ENCODE data around the gene RAB5B. TPM values are rescaled to one million over a fixed set of nuclear protein-coding genes. Genes with fewer than 3 reads are reported as not detected.
"Not testable (repeated sequence)": the region's sequence is repeated elsewhere in the genome, so short reads cannot be mapped to it uniquely, and the experiment has no call there.

Gene RAB5B
- total and polyA plus RNA-seq, 2 experiments from 2014 or later, result 87.9 to 154 TPM

DNA sequence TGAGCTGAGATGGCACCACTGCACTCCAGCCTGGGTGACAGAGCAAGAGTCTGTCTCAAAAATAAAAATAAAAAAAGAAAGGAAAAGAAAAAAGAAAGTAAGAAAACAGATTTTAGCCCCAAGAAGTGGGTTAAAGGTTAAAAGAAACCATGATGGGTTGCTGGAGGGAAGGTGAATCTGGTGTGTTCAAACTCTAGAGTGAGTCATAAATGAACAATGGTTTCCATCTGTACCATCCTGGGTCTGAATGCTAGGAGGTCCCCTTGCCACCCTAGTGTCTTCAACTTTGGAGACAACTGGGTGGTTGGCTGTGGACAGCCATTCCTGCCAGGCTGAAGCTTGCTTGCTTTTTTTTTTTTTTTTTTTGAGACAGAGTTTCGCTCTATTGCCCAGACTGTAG lies 66.3 kb downstream of the RAB5B start:
- no peak for DNase-seq (ENCODE audit: low read depth in 1 of 2, low spot score in 1 of 2)
- TF ChIP-seq, protein P1, sequence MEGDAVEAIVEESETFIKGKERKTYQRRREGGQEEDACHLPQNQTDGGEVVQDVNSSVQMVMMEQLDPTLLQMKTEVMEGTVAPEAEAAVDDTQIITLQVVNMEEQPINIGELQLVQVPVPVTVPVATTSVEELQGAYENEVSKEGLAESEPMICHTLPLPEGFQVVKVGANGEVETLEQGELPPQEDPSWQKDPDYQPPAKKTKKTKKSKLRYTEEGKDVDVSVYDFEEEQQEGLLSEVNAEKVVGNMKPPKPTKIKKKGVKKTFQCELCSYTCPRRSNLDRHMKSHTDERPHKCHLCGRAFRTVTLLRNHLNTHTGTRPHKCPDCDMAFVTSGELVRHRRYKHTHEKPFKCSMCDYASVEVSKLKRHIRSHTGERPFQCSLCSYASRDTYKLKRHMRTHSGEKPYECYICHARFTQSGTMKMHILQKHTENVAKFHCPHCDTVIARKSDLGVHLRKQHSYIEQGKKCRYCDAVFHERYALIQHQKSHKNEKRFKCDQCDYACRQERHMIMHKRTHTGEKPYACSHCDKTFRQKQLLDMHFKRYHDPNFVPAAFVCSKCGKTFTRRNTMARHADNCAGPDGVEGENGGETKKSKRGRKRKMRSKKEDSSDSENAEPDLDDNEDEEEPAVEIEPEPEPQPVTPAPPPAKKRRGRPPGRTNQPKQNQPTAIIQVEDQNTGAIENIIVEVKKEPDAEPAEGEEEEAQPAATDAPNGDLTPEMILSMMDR (IDR thresholded peaks at IDR 0.05; ENCODE audit: low read depth, low read length), result no peak
- peak overlapping the region; percentile 71 for H3K27ac ChIP-seq
- H3K36me3 ChIP-seq, result peaks cover 40% of the 10 kb centered on the region
- peaks cover 13% of the 10 kb centered on the region for H3K4me1 ChIP-seq (ENCODE audit: low read depth)
- H3K27me3 ChIP-seq, result no peaks in the 10 kb centered on the region
- no peaks in the 10 kb centered on the region for H3K9me3 ChIP-seq (ENCODE audit: low read depth)
- H3K4me3 ChIP-seq, result no peak overlapping the region

DNA sequence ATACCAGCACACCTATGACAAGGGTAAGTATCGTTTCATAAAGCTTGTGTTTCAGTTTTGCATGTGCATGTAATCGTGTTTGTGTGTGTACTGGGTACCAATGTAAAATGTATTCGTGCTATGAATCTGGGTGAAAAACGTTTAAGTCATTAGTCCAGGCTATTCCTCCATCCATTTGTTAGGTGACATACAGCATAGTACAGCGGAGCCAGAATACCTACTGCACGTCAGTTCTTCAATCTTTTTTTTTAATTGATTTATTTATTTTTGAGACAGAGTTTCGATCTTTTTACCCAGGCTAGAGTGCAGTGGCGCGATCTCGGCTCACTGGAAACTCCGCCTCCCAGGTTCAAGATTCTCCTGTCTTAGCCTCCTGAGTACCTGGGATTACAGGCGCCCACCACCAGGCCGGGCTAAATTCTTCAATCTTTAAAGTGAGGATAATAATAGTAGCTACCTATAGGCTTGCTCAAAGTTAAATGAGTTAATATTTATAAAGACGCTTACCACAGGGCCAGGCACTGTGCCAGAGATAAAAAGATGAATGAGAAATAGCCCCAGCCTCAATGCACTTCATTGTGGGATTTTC lies 67.2 kb downstream of the RAB5B start:
- Histone ChIP-seq H3K4me3 (peak overlapping the region; percentile 10), H3K27ac (peak overlapping the region; percentile 71), H3K36me3 (peaks cover 38% of the 10 kb centered on the region), H3K27me3 (no peaks in the 10 kb centered on the region), H3K9me3 (ENCODE audit: low read depth) (no peaks in the 10 kb centered on the region), H3K4me1 (ENCODE audit: low read depth) (peaks cover 13% of the 10 kb centered on the region)
- TF ChIP-seq, protein P1 (IDR thresholded peaks at IDR 0.05; ENCODE audit: low read depth, low read length), result no peak
- DNase-seq (ENCODE audit: low read depth in 1 of 2, low spot score in 1 of 2), result no peak

DNA sequence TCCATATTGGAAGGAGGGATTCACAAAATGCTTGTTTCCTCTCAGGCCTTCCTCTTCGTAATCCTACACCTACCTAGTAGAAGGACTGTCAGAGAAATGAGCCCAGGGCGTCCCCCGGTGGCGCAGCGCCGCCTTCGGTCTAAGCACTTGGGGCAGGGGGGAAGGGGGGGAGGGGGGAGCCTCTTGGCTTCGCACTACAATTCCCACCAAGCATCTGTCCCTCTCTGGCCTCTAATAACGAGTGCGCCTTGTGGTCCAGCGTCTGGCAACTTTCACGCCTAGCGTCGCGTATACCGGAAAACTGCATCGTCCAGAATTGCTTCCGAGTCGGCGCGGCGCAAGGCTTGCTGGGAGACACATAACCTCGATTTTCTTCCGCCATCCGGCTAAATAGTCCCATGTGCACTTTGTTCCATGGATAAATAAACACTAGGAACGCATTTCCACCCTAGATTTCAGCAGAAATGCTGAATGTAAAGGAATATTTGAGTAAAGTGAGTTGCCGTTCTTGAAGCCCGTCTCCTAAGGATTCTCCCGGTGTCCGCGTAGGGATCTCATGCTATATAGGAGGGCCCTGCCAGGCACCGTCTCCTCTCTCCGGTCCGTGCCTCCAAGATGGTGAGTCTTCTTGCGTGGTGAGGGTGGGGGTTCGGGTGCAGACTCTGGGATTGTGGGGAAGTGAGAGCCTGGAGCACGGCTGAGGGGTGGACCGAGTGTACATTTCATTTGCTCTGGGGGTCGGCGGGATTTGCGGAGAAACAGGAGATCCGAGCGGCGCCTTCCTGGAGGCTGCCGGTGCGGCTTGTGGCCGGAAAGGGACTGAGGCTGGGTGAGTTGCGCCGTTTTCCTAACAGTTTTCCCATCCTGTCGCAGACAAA lies 67.9 kb downstream of the RAB5B start, which contains the start of gene RPS26:
Gene RPS26, plus strand, starts transcription at position 367 of the 878 bp plus-strand sequence. Its CDS starts 249 bp downstream, at position 616.
- peak; percentile 99 to 100 for DNase-seq (ENCODE audit: low read depth in 1 of 2, low spot score in 1 of 2)
- Histone ChIP-seq H3K36me3 (peaks cover 38% of the 10 kb centered on the region), H3K27ac (peak within 1 kb of the TSS; percentile 95), H3K4me1 (ENCODE audit: low read depth) (peaks cover 13% of the 10 kb centered on the region), H3K27me3 (no peaks in the 10 kb centered on the region), H3K9me3 (ENCODE audit: low read depth) (no peaks in the 10 kb centered on the region), H3K4me3 (peak within 1 kb of the TSS; percentile 90)
- TF ChIP-seq, protein P1 (IDR thresholded peaks at IDR 0.05; ENCODE audit: low read depth, low read length), result peak; percentile 32

DNA sequence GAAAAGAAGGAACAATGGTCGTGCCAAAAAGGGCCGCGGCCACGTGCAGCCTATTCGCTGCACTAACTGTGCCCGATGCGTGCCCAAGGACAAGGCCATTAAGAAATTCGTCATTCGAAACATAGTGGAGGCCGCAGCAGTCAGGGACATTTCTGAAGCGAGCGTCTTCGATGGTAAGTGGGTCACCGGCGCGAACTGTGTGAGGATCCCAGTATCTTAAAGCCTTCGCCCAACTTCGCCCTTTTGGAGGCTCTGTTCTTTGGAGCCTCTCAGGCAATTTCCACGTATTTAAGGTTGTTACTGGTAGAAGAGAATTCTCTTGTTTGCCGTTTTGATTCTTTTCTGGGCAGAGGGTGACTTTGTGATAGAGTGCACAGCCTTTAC lies 68.5 kb downstream of the RAB5B start:
- DNase-seq (ENCODE audit: low read depth in 1 of 2, low spot score in 1 of 2); H3K9me3 ChIP-seq (ENCODE audit: low read depth); H3K27me3 ChIP-seq: not testable (repeated sequence)
- Histone ChIP-seq H3K4me3 (peak overlapping the region; percentile 90), H3K27ac (peak overlapping the region; percentile 95), H3K4me1 (ENCODE audit: low read depth) (peaks cover 13% of the 10 kb centered on the region), H3K36me3 (peaks cover 34% of the 10 kb centered on the region)

DNA sequence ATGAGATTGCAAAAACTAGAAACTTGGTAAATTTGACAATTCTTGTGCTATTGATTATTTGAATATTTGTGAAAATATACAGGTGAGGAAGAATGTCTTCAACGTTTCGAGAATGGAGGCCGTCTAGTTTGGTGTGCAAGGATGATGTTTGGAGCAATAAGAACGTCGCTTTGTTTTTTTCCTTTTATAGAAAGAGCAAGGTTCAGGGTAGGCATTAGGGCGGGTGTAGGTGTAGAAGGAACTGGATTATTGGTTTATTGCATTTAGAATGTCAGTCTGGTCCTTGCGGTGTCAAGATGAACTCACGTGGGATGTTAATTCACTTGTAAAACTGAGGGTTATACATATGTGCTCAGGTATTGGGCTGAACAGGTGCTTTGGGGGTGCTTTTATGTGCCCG lies 69.0 kb downstream of the RAB5B start:
- no peak for DNase-seq (ENCODE audit: low read depth in 1 of 2, low spot score in 1 of 2)
- H3K27ac ChIP-seq, result peak overlapping the region; percentile 95
- H3K27me3 ChIP-seq, result no peaks in the 10 kb centered on the region
- H3K36me3 ChIP-seq, result peaks cover 31% of the 10 kb centered on the region
- no peaks in the 10 kb centered on the region for H3K9me3 ChIP-seq (ENCODE audit: low read depth)
- peaks cover 13% of the 10 kb centered on the region for H3K4me1 ChIP-seq (ENCODE audit: low read depth)
- H3K4me3 ChIP-seq, result peak overlapping the region; percentile 90
- TF ChIP-seq, protein P1 (IDR thresholded peaks at IDR 0.05; ENCODE audit: low read depth, low read length), result no peak

Other genes with a start within 250 kb of the RAB5B start
- 268 and 584 TPM in 2 replicates for gene CD63, start 245.1 kb upstream of the RAB5B start, total RNA-seq
- gene CD63, start 245.1 kb upstream of the RAB5B start, polyA plus RNA-seq, result 694 and 1,103 TPM in 2 replicates
- gene GDF11, start 231.0 kb upstream of the RAB5B start, total RNA-seq, result 53.1 and 54.2 TPM in 2 replicates
- gene GDF11, start 231.0 kb upstream of the RAB5B start, polyA plus RNA-seq, result 13.5 and 14.1 TPM in 2 replicates
- gene SARNP, start 156.4 kb upstream of the RAB5B start, total RNA-seq, result 131 and 197 TPM in 2 replicates
- 227 and 236 TPM in 2 replicates for gene SARNP, start 156.4 kb upstream of the RAB5B start, polyA plus RNA-seq
- gene ORMDL2, start 156.0 kb upstream of the RAB5B start, total RNA-seq, result 9.0 and 9.4 TPM in 2 replicates
- 54.3 and 58.9 TPM in 2 replicates for gene ORMDL2, start 156.0 kb upstream of the RAB5B start, polyA plus RNA-seq
- gene DNAJC14, start 144.5 kb upstream of the RAB5B start, total RNA-seq, result 35.1 and 35.2 TPM in 2 replicates
- gene DNAJC14, start 144.5 kb upstream of the RAB5B start, polyA plus RNA-seq, result 26.2 and 29.5 TPM in 2 replicates
- 0.39 TPM in 1 of 2 replicates, not detected in the other for gene MMP19, start 131.1 kb upstream of the RAB5B start, total RNA-seq
- 0.24 and 1.4 TPM in 2 replicates for gene MMP19, start 131.1 kb upstream of the RAB5B start, polyA plus RNA-seq
- gene PYM1, start 46.2 kb upstream of the RAB5B start, total RNA-seq, result 55.3 and 56.3 TPM in 2 replicates
- 63.2 and 82.9 TPM in 2 replicates for gene PYM1, start 46.2 kb upstream of the RAB5B start, polyA plus RNA-seq
- 18.3 and 28.6 TPM in 2 replicates for gene DGKA, start 42.9 kb upstream of the RAB5B start, total RNA-seq
- 34.4 and 46.6 TPM in 2 replicates for gene DGKA, start 42.9 kb upstream of the RAB5B start, polyA plus RNA-seq
- 9.0 and 11.3 TPM in 2 replicates for gene PMEL, start 8.0 kb upstream of the RAB5B start, total RNA-seq
- 15.5 and 15.7 TPM in 2 replicates for gene PMEL, start 8.0 kb upstream of the RAB5B start, polyA plus RNA-seq
- 31.3 and 31.4 TPM in 2 replicates for gene CDK2, start 7.2 kb upstream of the RAB5B start, total RNA-seq
- 33.9 and 40.8 TPM in 2 replicates for gene CDK2, start 7.2 kb upstream of the RAB5B start, polyA plus RNA-seq
- gene SUOX, start 23.2 kb downstream of the RAB5B start, total RNA-seq, result 38.2 and 52.4 TPM in 2 replicates
- 45.3 and 59.6 TPM in 2 replicates for gene SUOX, start 23.2 kb downstream of the RAB5B start, polyA plus RNA-seq
- 9.7 and 11.5 TPM in 2 replicates for gene IKZF4, start 47.0 kb downstream of the RAB5B start, total RNA-seq
- 12.5 and 18.1 TPM in 2 replicates for gene IKZF4, start 47.0 kb downstream of the RAB5B start, polyA plus RNA-seq
- 535 and 1,293 TPM in 2 replicates for gene RPS26, start 67.8 kb downstream of the RAB5B start, total RNA-seq
- 204 and 252 TPM in 2 replicates for gene RPS26, start 67.8 kb downstream of the RAB5B start, polyA plus RNA-seq
- gene ERBB3, start 106.1 kb downstream of the RAB5B start, total RNA-seq, result 22.0 and 26.6 TPM in 2 replicates
- 10.5 and 21.0 TPM in 2 replicates for gene ERBB3, start 106.1 kb downstream of the RAB5B start, polyA plus RNA-seq
- 166 and 235 TPM in 2 replicates for gene PA2G4, start 130.5 kb downstream of the RAB5B start, total RNA-seq
- gene PA2G4, start 130.5 kb downstream of the RAB5B start, polyA plus RNA-seq, result 132 and 189 TPM in 2 replicates
- gene RPL41, start 142.6 kb downstream of the RAB5B start, total RNA-seq, result 1,416 and 2,307 TPM in 2 replicates
- 2,144 and 2,427 TPM in 2 replicates for gene RPL41, start 142.6 kb downstream of the RAB5B start, polyA plus RNA-seq
- 5.4 and 7.5 TPM in 2 replicates for gene ZC3H10, start 144.2 kb downstream of the RAB5B start, total RNA-seq
- 7.2 and 10.6 TPM in 2 replicates for gene ZC3H10, start 144.2 kb downstream of the RAB5B start, polyA plus RNA-seq
- 103 and 107 TPM in 2 replicates for gene ESYT1, start 154.2 kb downstream of the RAB5B start, total RNA-seq
- gene ESYT1, start 154.2 kb downstream of the RAB5B start, polyA plus RNA-seq, result 52.0 and 70.6 TPM in 2 replicates
- gene MYL6B, start 178.5 kb downstream of the RAB5B start, total RNA-seq, result 218 and 293 TPM in 2 replicates
- 142 and 203 TPM in 2 replicates for gene MYL6B, start 178.5 kb downstream of the RAB5B start, polyA plus RNA-seq
- 2,618 and 4,325 TPM in 2 replicates for gene MYL6, start 184.3 kb downstream of the RAB5B start, total RNA-seq
- 3,866 and 6,680 TPM in 2 replicates for gene MYL6, start 184.3 kb downstream of the RAB5B start, polyA plus RNA-seq
- 69.7 and 94.2 TPM in 2 replicates for gene SMARCC2, start 215.4 kb downstream of the RAB5B start, total RNA-seq
- gene SMARCC2, start 215.4 kb downstream of the RAB5B start, polyA plus RNA-seq, result 79.6 and 104 TPM in 2 replicates
- 37.2 and 55.7 TPM in 2 replicates for gene RNF41, start 247.8 kb downstream of the RAB5B start, total RNA-seq
- gene RNF41, start 247.8 kb downstream of the RAB5B start, polyA plus RNA-seq, result 17.3 and 21.1 TPM in 2 replicates